IMR-90 (cell line): ENCODE results near the gene PHF21A. TPM values are rescaled to one million over a fixed set of nuclear protein-coding genes. Genes with fewer than 3 reads are reported as not detected.

Experiments
- ATAC-seq: fragments of 200-7000 bp; cut with Tn5 transposase; 2 replicates; pipeline ENCODE4 v1.9.1; 2020; ENCODE audit warnings: low read depth, mild to moderate bottlenecking, moderate library complexity
- BruUV-seq: library from RNA; stranded (reverse); fragments of 400-500 nt; replicated peaks from 2 replicates; lab custom pipeline; 2021; lab: Mats Ljungman, UMichigan
- CTCF ChIA-PET: fragments of 300-600 bp; formaldehyde crosslinking; extraction: SDS; loops from one replicate; lab custom pipeline; 2021; ENCODE audit warnings: antibody characterized with exemption; lab: Yijun Ruan, JAX
- POLR2A ChIA-PET: fragments of 300-600 bp; sonication (Branson Sonifier 250); formaldehyde crosslinking; loops from one replicate; lab custom pipeline; 2022; ENCODE audit warnings: antibody characterized with exemption; ENCODE audit not compliant: unreplicated experiment; lab: Charles Lee
- DNase-seq: peaks from one replicate; pipeline ENCODE4 v3.0.0; 2013
- H2AFZ ChIP-seq: replicated peaks from 2 replicates; pipeline ENCODE3; 2013; ENCODE audit warnings: low read length, mild to moderate bottlenecking; ENCODE audit not compliant: poor library complexity
- H2AK5ac ChIP-seq: 2 replicates; pipeline ENCODE4 v1.6.1; 2013; ENCODE audit warnings: low read depth, low read length, inconsistent platforms
- H2AK9ac ChIP-seq: replicated peaks from 2 replicates; pipeline ENCODE3; 2013; ENCODE audit warnings: mild to moderate bottlenecking, low read depth, low read length, moderate library complexity; ENCODE audit not compliant: poor library complexity
- H2BK120ac ChIP-seq: 2 replicates; pipeline ENCODE4 v1.6.1; 2013; ENCODE audit warnings: low read depth, low read length, inconsistent platforms
- H2BK15ac ChIP-seq: 3 replicates; pipeline ENCODE4 v1.6.1; 2013; ENCODE audit warnings: low read depth, low read length, inconsistent platforms
- H2BK20ac ChIP-seq: 2 replicates; pipeline ENCODE4 v1.6.1; 2013; ENCODE audit warnings: low read depth, mild to moderate bottlenecking, inconsistent platforms, low read length, moderate library complexity
- H2BK5ac ChIP-seq: 2 replicates; pipeline ENCODE4 v1.6.1; 2013; ENCODE audit warnings: mild to moderate bottlenecking, low read depth, low read length, inconsistent platforms; ENCODE audit not compliant: poor library complexity, severe bottlenecking
- H3K14ac ChIP-seq: replicated peaks from 2 replicates; pipeline ENCODE4 v1.6.1; 2013; ENCODE audit warnings: low read depth, low read length, inconsistent platforms
- H3K18ac ChIP-seq: 2 replicates; pipeline ENCODE4 v1.6.1; 2013; ENCODE audit warnings: low read depth, low read length, control low read depth
- H3K23ac ChIP-seq: 2 replicates; pipeline ENCODE4 v1.6.1; 2013; ENCODE audit warnings: low read depth, low read length, inconsistent platforms
- H3K27ac ChIP-seq: 2 replicates; pipeline ENCODE4 v1.5.1; 2013; ENCODE audit warnings: mild to moderate bottlenecking, control low read depth, low read length; ENCODE audit not compliant: insufficient read depth
- H3K27me3 ChIP-seq: 2 replicates; pipeline ENCODE4 v1.6.1; 2013; ENCODE audit warnings: low read length; ENCODE audit not compliant: control insufficient read depth, insufficient read depth
- H3K36me3 ChIP-seq: 2 replicates; pipeline ENCODE4 v1.6.1; 2013; ENCODE audit warnings: low read length, mixed read lengths; ENCODE audit not compliant: control insufficient read depth, insufficient read depth
- H3K4ac ChIP-seq: 2 replicates; pipeline ENCODE4 v1.6.1; 2013; ENCODE audit warnings: low read depth, low read length, inconsistent platforms
- H3K4me1 ChIP-seq: 2 replicates; pipeline ENCODE4 v1.6.1; 2013; ENCODE audit warnings: low read length, mixed read lengths; ENCODE audit not compliant: control insufficient read depth, insufficient read depth
- H3K4me2 ChIP-seq: 2 replicates; pipeline ENCODE4 v1.6.1; 2013; ENCODE audit warnings: low read depth, mild to moderate bottlenecking, control low read depth, low read length, moderate library complexity
- H3K4me3 ChIP-seq: 2 replicates; pipeline ENCODE4 v1.5.1; 2013; ENCODE audit warnings: low read depth, mild to moderate bottlenecking, control low read depth, low read length, moderate library complexity; ENCODE audit not compliant: insufficient read depth
- H3K56ac ChIP-seq: 2 replicates; pipeline ENCODE4 v1.6.1; 2013; ENCODE audit warnings: low read length, inconsistent platforms; ENCODE audit not compliant: insufficient read depth; ENCODE audit errors: extremely low read depth
- H3K79me1 ChIP-seq, 2 experiments: 2 replicates each; pipeline ENCODE4 v1.6.1; 2013; ENCODE audit warnings: low read length in 2 of 2, inconsistent platforms in 1 of 2, low read depth in 1 of 2
- H3K9ac ChIP-seq: 2 replicates; pipeline ENCODE4 v1.6.1; 2013; ENCODE audit warnings: low read depth, low read length, control low read depth
- H3K9me1 ChIP-seq: 2 replicates; pipeline ENCODE4 v1.6.1; 2013; ENCODE audit warnings: low read length, inconsistent platforms; ENCODE audit not compliant: insufficient read depth
- H3K9me3 ChIP-seq: 2 replicates; pipeline ENCODE4 v1.6.1; 2013; ENCODE audit warnings: low read length; ENCODE audit not compliant: control insufficient read depth, insufficient read depth
- H4K20me1 ChIP-seq: 2 replicates; pipeline ENCODE4 v1.6.1; 2013; ENCODE audit warnings: low read length, inconsistent platforms; ENCODE audit not compliant: insufficient read depth
- H4K5ac ChIP-seq: 2 replicates; pipeline ENCODE4 v1.6.1; 2013; ENCODE audit warnings: mild to moderate bottlenecking, low read depth, low read length, control low read depth
- H4K8ac ChIP-seq, 2 experiments: 2 replicates each; pipeline ENCODE4 v1.6.1; 2013; ENCODE audit warnings: low read depth in 2 of 2, low read length in 2 of 2, control low read depth in 1 of 2, inconsistent platforms in 1 of 2
- H4K91ac ChIP-seq: 2 replicates; pipeline ENCODE4 v1.6.1; 2013; ENCODE audit warnings: low read depth, low read length, inconsistent platforms; ENCODE audit not compliant: insufficient read depth
- BHLHE40 ChIP-seq: fragments of 150-350 bp; IDR thresholded peaks from 2 replicates; pipeline ENCODE4 v1.6.1; 2016; ENCODE audit warnings: mild to moderate bottlenecking, low read depth, low read length
- CEBPB ChIP-seq: IDR thresholded peaks from 2 replicates; pipeline ENCODE4 v1.6.1; 2012; ENCODE audit warnings: low read depth, low read length, improper control_type of control experiment
- CHD1 ChIP-seq: IDR thresholded peaks from 2 replicates; pipeline ENCODE4 v1.6.1; 2012; ENCODE audit warnings: low read depth, low read length, improper control_type of control experiment
- CTCF ChIP-seq: conservative IDR thresholded peaks from 2 replicates; pipeline ENCODE4 v1.5.1; 2012; ENCODE audit warnings: mild to moderate bottlenecking, low read depth, low read length, improper control_type of control experiment
- ELK1 ChIP-seq: fragments of 150-350 bp; IDR thresholded peaks from 2 replicates; pipeline ENCODE4 v1.6.1; 2016; ENCODE audit warnings: low read depth, mild to moderate bottlenecking, low read length, moderate library complexity, borderline replicate concordance
- FOS ChIP-seq: fragments of 150-350 bp; IDR thresholded peaks from 2 replicates; pipeline ENCODE4 v1.6.1; 2016; ENCODE audit warnings: low read depth, low read length
- MAFK ChIP-seq: IDR thresholded peaks from 2 replicates; pipeline ENCODE4 v1.6.1; 2012; ENCODE audit warnings: low read depth, low read length, improper control_type of control experiment
- MAZ ChIP-seq: IDR thresholded peaks from 2 replicates; pipeline ENCODE4 v1.6.1; 2012; ENCODE audit warnings: low read depth, mild to moderate bottlenecking, low read length, improper control_type of control experiment, moderate library complexity, borderline replicate concordance
- MXI1 ChIP-seq: IDR thresholded peaks from 2 replicates; pipeline ENCODE4 v1.6.1; 2012; ENCODE audit warnings: low read depth, mild to moderate bottlenecking, low read length, moderate library complexity, borderline replicate concordance
- NFE2L2 ChIP-seq: fragments of 150-350 bp; IDR thresholded peaks from 2 replicates; pipeline ENCODE4 v1.6.1; 2016; ENCODE audit warnings: low read depth, mild to moderate bottlenecking, low read length
- POLR2A ChIP-seq: IDR thresholded peaks from 2 replicates; pipeline ENCODE4 v1.6.1; 2012; ENCODE audit warnings: mild to moderate bottlenecking, low read depth, low read length
- RAD21 ChIP-seq: IDR thresholded peaks from 2 replicates; pipeline ENCODE4 v1.6.1; 2012; ENCODE audit warnings: low read length, improper control_type of control experiment
- RCOR1 ChIP-seq: IDR thresholded peaks from 2 replicates; pipeline ENCODE4 v1.6.1; 2012; ENCODE audit warnings: mild to moderate bottlenecking, low read length, improper control_type of control experiment; ENCODE audit not compliant: insufficient replicate concordance
- RFX5 ChIP-seq: IDR thresholded peaks from 2 replicates; pipeline ENCODE4 v1.8.0; 2012; ENCODE audit warnings: low read depth, mild to moderate bottlenecking, low read length, moderate library complexity
- SMC3 ChIP-seq: fragments of 150-350 bp; IDR thresholded peaks from 2 replicates; pipeline ENCODE4 v1.6.1; 2016; ENCODE audit warnings: low read depth, mild to moderate bottlenecking, antibody characterized with exemption, low read length, moderate library complexity
- USF2 ChIP-seq: fragments of 150-350 bp; IDR thresholded peaks from 2 replicates; pipeline ENCODE4 v1.6.1; 2017; ENCODE audit warnings: mild to moderate bottlenecking, antibody characterized with exemption, low read length, low read depth
- WGBS, 2 experiments: methylation state at CpG; one replicate each; pipeline versions ENCODE4 v1.1.5 to v1.1.7; 2013; ENCODE audit warnings: missing lambda C conversion rate in 2 of 2; ENCODE audit not compliant: insufficient read length in 1 of 2; ENCODE audit errors: extremely low coverage in 2 of 2; 5-methylcytosine and 5-hydroxymethylcytosine counted together
- dilution Hi-C: fragments of 300-500 bp; cut with HindIII; formaldehyde crosslinking; loops from one replicate; pipeline ENCODE4 v1.14.3; 2018; ENCODE audit warnings: low sequenced_read_pairs; ENCODE audit not compliant: unreplicated experiment
- in situ Hi-C: fragments of 300-500 bp; cut with MboI; formaldehyde crosslinking; loops from 3 replicates; pipeline ENCODE4 v1.14.3; 2019; ENCODE audit warnings: low sequenced_read_pairs, inconsistent platforms, mixed read lengths
- intact Hi-C: fragments of 100-400 bp; cut with micrococcal nuclease; formaldehyde crosslinking; loops from 2 replicates; pipeline ENCODE4 v1.10.0; 2022
- polyA plus RNA-seq, 3 experiments: library from polyadenylated mRNA; depleted of rRNA; stranded (reverse); fragments of >200 nt; gene quantifications; 2 replicates each; pipeline ENCODE4 v1.2.3, GENCODE V29; 2012; ENCODE audit warnings: low replicate concordance in 1 of 3
- total RNA-seq: library from RNA; depleted of rRNA; stranded (reverse); fragments of >200 nt; gene quantifications from 2 replicates; pipeline ENCODE4 v1.2.3, GENCODE V29; 2012

PHF21A gene
- total and polyA plus RNA-seq, 2 of the 4 experiments (the other 2 are of a cell fraction) = 9.0 to 20.6 TPM

GRCh38 chr11:45884596-45885185 is 236.6 kb downstream of the PHF21A start:
- intact Hi-C loops (no loop called here), in situ Hi-C loops (no loop called here), dilution Hi-C loops (no loop called here)
- DNase-seq (no peak), ATAC-seq (no peak)
- no peak overlapping the region for H3K14ac ChIP-seq
- no peak overlapping the region for H2AK9ac ChIP-seq
- POLR2A ChIA-PET = no interaction called here
- peaks cover 4% of the 10 kb centered on the region; the same call in 1 of the 2 replicates for H3K9me1 ChIP-seq
- WGBS, 2 experiments = 84% methylated on average over 8 of the region's 10 CpGs; no CpG with 5 or more reads in 1 of the 2 experiments
- no peak overlapping the region for H4K8ac ChIP-seq
- TF ChIP-seq ELK1 = no peak
- no peak for TF ChIP-seq CEBPB
- no peak for TF ChIP-seq CHD1
- no peak for TF ChIP-seq RFX5
- no peak for TF ChIP-seq BHLHE40
- TF ChIP-seq POLR2A = no peak
- TF ChIP-seq FOS = no peak
- no peak for TF ChIP-seq MAFK
- no peak for TF ChIP-seq MXI1
- TF ChIP-seq NFE2L2 = no peak
- no peak for TF ChIP-seq RAD21
- no peak for TF ChIP-seq SMC3
- no peak for TF ChIP-seq MAZ
- no peak for TF ChIP-seq RCOR1
- TF ChIP-seq USF2 = no peak
- TF ChIP-seq CTCF = no peak
- no peak overlapping the region for H3K4me2 ChIP-seq
- no peak overlapping the region for H3K23ac ChIP-seq
- peaks cover 20% of the 10 kb centered on the region for H3K27me3 ChIP-seq
- peaks cover 0 to 3% of the 10 kb centered on the region in 2 experiments; a peak in 1 of 4 replicates for H3K79me1 ChIP-seq
- no peak overlapping the region for H3K27ac ChIP-seq
- H3K4me3 ChIP-seq = no peak overlapping the region
- BruUV-seq = no TSS peak
- no peak overlapping the region for H4K91ac ChIP-seq
- no peak overlapping the region for H3K9ac ChIP-seq
- no peak overlapping the region for H2BK120ac ChIP-seq
- no peak overlapping the region for H3K4ac ChIP-seq
- H3K18ac ChIP-seq = no peak overlapping the region
- CTCF ChIA-PET = no interaction called here
- no peak overlapping the region for H2BK5ac ChIP-seq
- no peak overlapping the region for H2BK15ac ChIP-seq
- H2AFZ ChIP-seq = no peak overlapping the region
- no peaks in the 10 kb centered on the region for H3K9me3 ChIP-seq
- no peak overlapping the region for H2AK5ac ChIP-seq
- no peak overlapping the region; the same call in 1 of the 2 replicates for H3K56ac ChIP-seq
- H4K5ac ChIP-seq = no peak overlapping the region
- H2BK20ac ChIP-seq = no peak overlapping the region
- peaks cover 27% of the 10 kb centered on the region for H4K20me1 ChIP-seq
- H3K4me1 ChIP-seq = peaks cover 2% of the 10 kb centered on the region; the same call in 1 of the 2 replicates
- peaks cover 18% of the 10 kb centered on the region for H3K36me3 ChIP-seq
